GM23338 (cell line): Measurements from ENCODE around the gene ACTG1. TPM values are rescaled to one million over a fixed set of nuclear protein-coding genes. Genes with fewer than 3 reads are reported as not detected.

Experiments used
- ATAC-seq: fragments of 200-7000 bp; cut with Tn5 transposase; 3 replicates; pipeline ENCODE4 v1.9.1; 2020
- DNase-seq: peaks from one replicate; pipeline ENCODE4 v3.0.0-alpha.2; 2015; ENCODE audit warnings: low spot score
- H2AFZ ChIP-seq: fragments of 200-600 bp; sonication (generic); 2 replicates; pipeline ENCODE4 v1.8.0; 2016; ENCODE audit warnings: antibody characterized with exemption, mild to moderate bottlenecking, moderate library complexity
- H3F3A ChIP-seq: fragments of 200-600 bp; sonication (generic); replicated peaks from 2 replicates; pipeline ENCODE4 v1.8.0; 2017; ENCODE audit warnings: antibody characterized with exemption, mixed run types, low read depth
- H3K27ac ChIP-seq: fragments of 200-600 bp; sonication (generic); 2 replicates; pipeline ENCODE4 v1.6.1; 2016; ENCODE audit warnings: low read depth
- H3K27me3 ChIP-seq: fragments of 200-600 bp; sonication (generic); 2 replicates; pipeline ENCODE4 v1.8.0; 2016; ENCODE audit warnings: mild to moderate bottlenecking, mixed run types, moderate library complexity; ENCODE audit not compliant: insufficient read depth
- H3K36me3 ChIP-seq: fragments of 200-600 bp; sonication (generic); 2 replicates; pipeline ENCODE4 v1.8.0; 2016; ENCODE audit warnings: mild to moderate bottlenecking; ENCODE audit not compliant: insufficient read depth
- H3K4me1 ChIP-seq: fragments of 200-600 bp; sonication (generic); 2 replicates; pipeline ENCODE4 v1.8.0; 2016; ENCODE audit warnings: mild to moderate bottlenecking, moderate library complexity; ENCODE audit not compliant: insufficient read depth
- H3K4me2 ChIP-seq: fragments of 200-600 bp; sonication (generic); 2 replicates; pipeline ENCODE4 v1.7.1; 2017; ENCODE audit warnings: mixed run types
- H3K4me3 ChIP-seq: fragments of 200-600 bp; sonication (generic); 2 replicates; pipeline ENCODE4 v1.6.1; 2016; ENCODE audit warnings: mixed run types
- H3K79me2 ChIP-seq: fragments of 200-600 bp; sonication (generic); replicated peaks from 2 replicates; pipeline ENCODE4 v1.8.0; 2017; ENCODE audit warnings: mild to moderate bottlenecking; ENCODE audit not compliant: insufficient read depth
- H3K9me2 ChIP-seq: fragments of 200-600 bp; sonication (generic); 2 replicates; pipeline ENCODE4 v1.8.0; 2017; ENCODE audit not compliant: insufficient read depth
- H4K20me1 ChIP-seq: fragments of 200-600 bp; sonication (generic); replicated peaks from 2 replicates; pipeline ENCODE4 v1.8.0; 2017; ENCODE audit warnings: mild to moderate bottlenecking; ENCODE audit not compliant: insufficient read depth
- H3K27ac Mint-ChIP-seq: 2 replicates; pipeline ENCODE4 v1.8.0; 2020; ENCODE audit warnings: inconsistent platforms, mild to moderate bottlenecking, moderate library complexity, mixed read lengths
- H3K27me3 Mint-ChIP-seq: 3 replicates; pipeline ENCODE4 v1.8.0; 2022; ENCODE audit warnings: low read depth, mild to moderate bottlenecking, moderate library complexity, mixed read lengths, inconsistent platforms; ENCODE audit not compliant: insufficient read depth, poor library complexity
- H3K36me3 Mint-ChIP-seq: 3 replicates; pipeline ENCODE4 v1.8.0; 2021; ENCODE audit warnings: low read depth, mild to moderate bottlenecking, inconsistent platforms, moderate library complexity, mixed read lengths
- H3K4me1 Mint-ChIP-seq: 3 replicates; pipeline ENCODE4 v1.8.0; 2020; ENCODE audit warnings: mild to moderate bottlenecking, inconsistent platforms, mixed read lengths
- H3K4me3 Mint-ChIP-seq: 3 replicates; pipeline ENCODE4 v1.8.0; 2021; ENCODE audit warnings: moderate library complexity, mild to moderate bottlenecking, inconsistent platforms, mixed read lengths
- H3K9me3 Mint-ChIP-seq: 3 replicates; pipeline ENCODE4 v1.8.0; 2020; ENCODE audit warnings: moderate library complexity, mild to moderate bottlenecking, inconsistent platforms, mixed read lengths
- CREB1 ChIP-seq: fragments of 250-450 bp; sonication (Bioruptor Pico); IDR thresholded peaks from 2 replicates; pipeline ENCODE4 v1.5.0; 2020; ENCODE audit warnings: low read depth, mild to moderate bottlenecking, moderate library complexity
- EZH2 ChIP-seq: fragments of 200-600 bp; sonication (generic); IDR thresholded peaks from one replicate; pipeline ENCODE4 v1.8.0; 2017; ENCODE audit warnings: antibody characterized with exemption, mild to moderate bottlenecking, low read depth; ENCODE audit not compliant: unreplicated experiment
- JUNB ChIP-seq: IDR thresholded peaks from one replicate; pipeline ENCODE4 v1.6.1; 2016; ENCODE audit warnings: antibody characterized with exemption; ENCODE audit not compliant: unreplicated experiment
- NANOG ChIP-seq: IDR thresholded peaks from 2 replicates; pipeline ENCODE4 v1.6.1; 2016; ENCODE audit warnings: antibody characterized with exemption, borderline replicate concordance
- STAT1 ChIP-seq: IDR thresholded peaks from one replicate; pipeline ENCODE4 v1.6.1; 2016; ENCODE audit warnings: antibody characterized with exemption; ENCODE audit not compliant: unreplicated experiment
- ZNF114 ChIP-seq: fragments of 250-450 bp; sonication (Bioruptor Pico); IDR thresholded peaks from 2 replicates; pipeline ENCODE4 v1.5.0; 2020; ENCODE audit warnings: mild to moderate bottlenecking, moderate library complexity
- ZNF331 ChIP-seq: fragments of 250-450 bp; sonication (Bioruptor Pico); IDR thresholded peaks from 2 replicates; pipeline ENCODE4 v1.5.0; 2020; ENCODE audit warnings: low read depth, mild to moderate bottlenecking, moderate library complexity
- polyA plus RNA-seq: library from polyadenylated mRNA; unstranded; fragments of >200 nt; fragmentation: Nextera tagmentation; extraction: Ambion mirVana; gene quantifications from 2 replicates; pipeline ENCODE4 v1.2.1, GENCODE V29; 2016
- total RNA-seq: library from RNA; depleted of rRNA; stranded (reverse); fragments of >200 nt; shearing (Covaris generic); gene quantifications from 2 replicates; pipeline ENCODE4 v1.2.3, GENCODE V29; 2014
- TF ChIP-seq, protein P1 (sequence below): IDR thresholded peaks from 2 replicates; pipeline ENCODE4 v1.6.1; 2016; ENCODE audit warnings: antibody characterized with exemption
- TF ChIP-seq, protein P2 (sequence below): IDR thresholded peaks from one replicate; pipeline ENCODE4 v1.6.1; 2018; ENCODE audit warnings: antibody characterized with exemption; ENCODE audit not compliant: unreplicated experiment
- TF ChIP-seq, protein P3 (sequence below), 2 experiments: fragments of 200-600 bp in 1 of 2; sonication (generic) in 1 of 2; conservative IDR thresholded peaks; 2 replicates each; pipeline versions ENCODE4 v1.5.1 to v1.6.1; 2016 to 2017; ENCODE audit warnings: antibody characterized with exemption in 2 of 2, low read depth in 2 of 2, mild to moderate bottlenecking in 2 of 2, moderate library complexity in 1 of 2

The ACTG1 gene
- total and polyA plus RNA-seq, 2 experiments from 2014 or later = 1,867 to 4,739 TPM

DNA sequence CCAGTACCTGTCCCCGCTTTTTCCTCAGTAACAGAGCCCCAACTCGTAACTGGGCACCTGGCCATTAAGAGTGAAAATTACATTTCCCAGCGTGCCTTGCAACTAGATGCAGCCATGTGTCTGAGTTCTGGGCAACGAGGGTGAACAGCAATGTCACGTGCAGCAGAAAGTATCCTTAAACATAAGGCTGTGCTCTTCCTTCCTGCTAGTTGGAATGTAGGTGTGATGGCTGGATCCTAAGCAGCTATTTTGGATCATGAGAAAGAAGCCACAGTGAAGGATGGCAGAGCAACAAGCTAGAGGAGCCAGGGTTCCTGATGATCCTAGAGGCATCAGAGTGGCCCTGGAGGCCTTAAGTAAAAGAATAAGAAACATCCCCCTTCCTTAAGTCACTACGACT is 36.0 kb downstream of the ACTG1 start:
- H3K27me3 Mint-ChIP-seq = peaks cover 22% of the 10 kb centered on the region
- H3K4me2 ChIP-seq = no peak overlapping the region
- no peak overlapping the region for H3K4me3 Mint-ChIP-seq
- H3K79me2 ChIP-seq = no peaks in the 10 kb centered on the region
- H3K4me1 ChIP-seq = no peaks in the 10 kb centered on the region
- H3K27me3 ChIP-seq = peaks cover 17% of the 10 kb centered on the region
- H3K4me1 Mint-ChIP-seq = no peaks in the 10 kb centered on the region; the same call in 2 of the 3 replicates
- no peak overlapping the region for H3K27ac ChIP-seq
- TF ChIP-seq CREB1 (no peak), ZNF114 (no peak), NANOG (no peak)
- TF ChIP-seq, protein P1, sequence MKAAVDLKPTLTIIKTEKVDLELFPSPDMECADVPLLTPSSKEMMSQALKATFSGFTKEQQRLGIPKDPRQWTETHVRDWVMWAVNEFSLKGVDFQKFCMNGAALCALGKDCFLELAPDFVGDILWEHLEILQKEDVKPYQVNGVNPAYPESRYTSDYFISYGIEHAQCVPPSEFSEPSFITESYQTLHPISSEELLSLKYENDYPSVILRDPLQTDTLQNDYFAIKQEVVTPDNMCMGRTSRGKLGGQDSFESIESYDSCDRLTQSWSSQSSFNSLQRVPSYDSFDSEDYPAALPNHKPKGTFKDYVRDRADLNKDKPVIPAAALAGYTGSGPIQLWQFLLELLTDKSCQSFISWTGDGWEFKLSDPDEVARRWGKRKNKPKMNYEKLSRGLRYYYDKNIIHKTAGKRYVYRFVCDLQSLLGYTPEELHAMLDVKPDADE = no peak
- TF ChIP-seq, protein P2, sequence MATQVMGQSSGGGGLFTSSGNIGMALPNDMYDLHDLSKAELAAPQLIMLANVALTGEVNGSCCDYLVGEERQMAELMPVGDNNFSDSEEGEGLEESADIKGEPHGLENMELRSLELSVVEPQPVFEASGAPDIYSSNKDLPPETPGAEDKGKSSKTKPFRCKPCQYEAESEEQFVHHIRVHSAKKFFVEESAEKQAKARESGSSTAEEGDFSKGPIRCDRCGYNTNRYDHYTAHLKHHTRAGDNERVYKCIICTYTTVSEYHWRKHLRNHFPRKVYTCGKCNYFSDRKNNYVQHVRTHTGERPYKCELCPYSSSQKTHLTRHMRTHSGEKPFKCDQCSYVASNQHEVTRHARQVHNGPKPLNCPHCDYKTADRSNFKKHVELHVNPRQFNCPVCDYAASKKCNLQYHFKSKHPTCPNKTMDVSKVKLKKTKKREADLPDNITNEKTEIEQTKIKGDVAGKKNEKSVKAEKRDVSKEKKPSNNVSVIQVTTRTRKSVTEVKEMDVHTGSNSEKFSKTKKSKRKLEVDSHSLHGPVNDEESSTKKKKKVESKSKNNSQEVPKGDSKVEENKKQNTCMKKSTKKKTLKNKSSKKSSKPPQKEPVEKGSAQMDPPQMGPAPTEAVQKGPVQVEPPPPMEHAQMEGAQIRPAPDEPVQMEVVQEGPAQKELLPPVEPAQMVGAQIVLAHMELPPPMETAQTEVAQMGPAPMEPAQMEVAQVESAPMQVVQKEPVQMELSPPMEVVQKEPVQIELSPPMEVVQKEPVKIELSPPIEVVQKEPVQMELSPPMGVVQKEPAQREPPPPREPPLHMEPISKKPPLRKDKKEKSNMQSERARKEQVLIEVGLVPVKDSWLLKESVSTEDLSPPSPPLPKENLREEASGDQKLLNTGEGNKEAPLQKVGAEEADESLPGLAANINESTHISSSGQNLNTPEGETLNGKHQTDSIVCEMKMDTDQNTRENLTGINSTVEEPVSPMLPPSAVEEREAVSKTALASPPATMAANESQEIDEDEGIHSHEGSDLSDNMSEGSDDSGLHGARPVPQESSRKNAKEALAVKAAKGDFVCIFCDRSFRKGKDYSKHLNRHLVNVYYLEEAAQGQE = no peak
- DNase-seq (no peak), ATAC-seq (no peak)
- H3K36me3 ChIP-seq = no peaks in the 10 kb centered on the region
- no peaks in the 10 kb centered on the region for H3K9me2 ChIP-seq
- no peak overlapping the region for H2AFZ ChIP-seq
- no peak overlapping the region for H3K4me3 ChIP-seq
- H3K9me3 Mint-ChIP-seq = peaks cover 6% of the 10 kb centered on the region; the same call in 2 of the 3 replicates
- H3K36me3 Mint-ChIP-seq = no peaks in the 10 kb centered on the region; the same call in 2 of the 3 replicates
- H3K27ac Mint-ChIP-seq = no peak overlapping the region
- no peaks in the 10 kb centered on the region for H3F3A ChIP-seq
- no peaks in the 10 kb centered on the region for H4K20me1 ChIP-seq

DNA sequence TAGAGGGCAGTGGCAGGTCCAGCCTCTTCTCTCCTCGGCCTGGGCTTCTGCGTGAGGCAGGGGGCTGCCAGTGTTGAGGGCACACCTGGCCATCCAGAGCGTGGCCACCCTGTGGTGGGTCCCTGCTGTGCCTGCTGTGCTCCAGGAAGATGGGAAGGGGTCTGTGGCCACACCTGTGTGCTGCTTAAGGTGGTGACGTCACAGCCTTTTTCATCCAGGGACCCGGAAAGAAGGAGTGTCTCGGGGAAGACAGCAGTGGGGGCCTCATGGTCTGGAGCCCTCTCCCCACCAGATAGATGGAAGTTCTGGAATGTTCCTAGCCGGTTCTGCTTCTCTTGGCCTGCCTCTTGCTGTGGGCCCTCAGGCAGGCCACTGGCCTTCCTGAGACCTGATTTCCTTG is 36.5 kb downstream of the ACTG1 start:
- no peak overlapping the region for H2AFZ ChIP-seq
- no peaks in the 10 kb centered on the region for H3K9me2 ChIP-seq
- H3K4me3 ChIP-seq = no peak overlapping the region
- H3K27ac ChIP-seq = no peak overlapping the region
- Mint-ChIP-seq H3K4me3 (no peak overlapping the region), H3K27me3 (peaks cover 21% of the 10 kb centered on the region), H3K27ac (no peak overlapping the region), H3K4me1 (no peaks in the 10 kb centered on the region; the same call in 2 of the 3 replicates), H3K36me3 (no peaks in the 10 kb centered on the region; the same call in 2 of the 3 replicates), H3K9me3 (peaks cover 6% of the 10 kb centered on the region; the same call in 2 of the 3 replicates)
- DNase-seq = no peak
- H3K4me1 ChIP-seq = no peaks in the 10 kb centered on the region
- H3K27me3 ChIP-seq = peaks cover 15% of the 10 kb centered on the region
- ATAC-seq = no peak
- no peaks in the 10 kb centered on the region for H4K20me1 ChIP-seq
- H3K4me2 ChIP-seq = no peak overlapping the region
- H3F3A ChIP-seq = no peaks in the 10 kb centered on the region
- no peaks in the 10 kb centered on the region for H3K79me2 ChIP-seq
- no peaks in the 10 kb centered on the region for H3K36me3 ChIP-seq
- TF ChIP-seq STAT1 (no peak), NANOG (no peak), ZNF331 (no peak), EZH2 (no peak), JUNB (no peak), ZNF114 (no peak)
- TF ChIP-seq, protein P2 = no peak
- TF ChIP-seq, protein P3, sequence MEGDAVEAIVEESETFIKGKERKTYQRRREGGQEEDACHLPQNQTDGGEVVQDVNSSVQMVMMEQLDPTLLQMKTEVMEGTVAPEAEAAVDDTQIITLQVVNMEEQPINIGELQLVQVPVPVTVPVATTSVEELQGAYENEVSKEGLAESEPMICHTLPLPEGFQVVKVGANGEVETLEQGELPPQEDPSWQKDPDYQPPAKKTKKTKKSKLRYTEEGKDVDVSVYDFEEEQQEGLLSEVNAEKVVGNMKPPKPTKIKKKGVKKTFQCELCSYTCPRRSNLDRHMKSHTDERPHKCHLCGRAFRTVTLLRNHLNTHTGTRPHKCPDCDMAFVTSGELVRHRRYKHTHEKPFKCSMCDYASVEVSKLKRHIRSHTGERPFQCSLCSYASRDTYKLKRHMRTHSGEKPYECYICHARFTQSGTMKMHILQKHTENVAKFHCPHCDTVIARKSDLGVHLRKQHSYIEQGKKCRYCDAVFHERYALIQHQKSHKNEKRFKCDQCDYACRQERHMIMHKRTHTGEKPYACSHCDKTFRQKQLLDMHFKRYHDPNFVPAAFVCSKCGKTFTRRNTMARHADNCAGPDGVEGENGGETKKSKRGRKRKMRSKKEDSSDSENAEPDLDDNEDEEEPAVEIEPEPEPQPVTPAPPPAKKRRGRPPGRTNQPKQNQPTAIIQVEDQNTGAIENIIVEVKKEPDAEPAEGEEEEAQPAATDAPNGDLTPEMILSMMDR (conservative IDR thresholded peaks at IDR 0.05; ENCODE audit: low read depth in 2 of 2) = no peak
